Activated gamma-delta T cell (primary cell): ENCODE results near the gene OR51F2.
"Not testable (repeated sequence)": the region's sequence is repeated elsewhere in the genome, so short reads cannot be mapped to it uniquely, and the experiment has no call there.

Experiments
- DNase-seq: peaks from one replicate; lab custom pipeline; 2025; lab: John Stamatoyannopoulos, UW
- total RNA-seq, 2 donors: gene quantifications; one replicate each; lab custom pipeline; 2026; lab: John Stamatoyannopoulos, UW

OR51F2 gene, protein sequence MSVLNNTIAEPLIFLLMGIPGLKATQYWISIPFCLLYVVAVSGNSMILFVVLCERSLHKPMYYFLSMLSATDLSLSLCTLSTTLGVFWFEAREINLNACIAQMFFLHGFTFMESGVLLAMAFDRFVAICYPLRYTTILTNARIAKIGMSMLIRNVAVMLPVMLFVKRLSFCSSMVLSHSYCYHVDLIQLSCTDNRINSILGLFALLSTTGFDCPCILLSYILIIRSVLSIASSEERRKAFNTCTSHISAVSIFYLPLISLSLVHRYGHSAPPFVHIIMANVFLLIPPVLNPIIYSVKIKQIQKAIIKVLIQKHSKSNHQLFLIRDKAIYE
- total RNA-seq: 0 reads per million in 2 donors

DNA sequence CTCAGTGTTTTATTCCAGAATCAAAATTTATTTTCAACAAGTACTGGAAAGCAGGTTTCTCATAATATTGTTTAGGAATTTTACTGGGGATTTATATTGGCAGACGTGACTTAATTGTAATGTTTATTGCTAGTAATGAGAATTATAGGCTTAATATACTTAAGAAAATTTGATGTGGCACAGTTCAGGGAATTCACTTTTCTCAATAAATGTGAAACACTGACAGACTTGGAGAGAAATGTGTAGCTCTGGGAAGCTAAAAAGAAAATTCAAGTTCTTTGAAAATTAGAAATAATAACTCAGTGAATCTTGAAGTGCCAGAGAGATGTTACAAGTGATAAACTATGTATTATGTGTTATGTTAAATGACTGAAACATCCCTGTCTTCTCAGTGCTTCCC lies at the start of gene OR51F2:
TSS of gene OR51F2 (plus strand) at position 301 of the 400 bp plus-strand sequence. CDS start 101 bp downstream, outside the sequence.
- DNase-seq: no peak

DNA sequence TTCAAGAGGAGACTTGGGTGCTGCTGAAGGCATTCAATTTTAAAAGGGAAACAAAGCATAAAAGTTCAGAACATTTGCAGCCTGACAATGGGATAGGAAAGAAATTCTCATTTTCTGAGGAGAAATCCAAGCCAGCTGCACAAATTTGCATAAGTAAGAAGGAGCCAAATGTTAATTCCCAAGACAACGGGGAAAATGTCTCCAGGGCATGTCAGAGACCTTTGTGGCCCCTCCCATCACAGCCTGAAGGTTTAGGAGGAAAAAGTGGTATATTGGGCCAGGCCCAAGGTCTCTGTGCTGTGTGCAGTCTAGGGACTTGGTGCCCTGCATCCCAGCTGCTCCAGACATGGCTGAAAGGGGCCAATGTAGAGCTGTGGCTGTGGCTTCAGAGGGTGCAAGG lies 38.7 kb upstream of the OR51F2 start:
- DNase-seq: no peak

DNA sequence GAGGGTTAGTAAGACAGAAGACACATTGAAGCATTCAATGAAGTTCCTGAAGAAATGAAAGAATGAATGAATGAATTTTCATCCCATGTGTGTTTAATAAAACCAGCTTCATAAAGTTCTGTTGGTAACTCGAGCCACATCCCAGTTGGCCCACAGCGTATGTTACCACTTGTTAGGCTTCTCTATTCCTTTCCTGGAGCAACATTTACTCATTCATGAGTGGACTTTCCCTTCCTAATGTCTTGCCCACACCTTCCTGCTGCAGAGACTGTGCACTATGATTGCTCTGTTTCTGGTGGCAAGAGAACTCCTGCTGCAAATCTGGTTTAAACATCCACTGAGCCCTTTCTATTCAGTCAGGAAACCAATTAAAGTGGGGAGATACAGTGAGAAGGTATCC lies 23.9 kb upstream of the OR51F2 start:
- DNase-seq: no peak

DNA sequence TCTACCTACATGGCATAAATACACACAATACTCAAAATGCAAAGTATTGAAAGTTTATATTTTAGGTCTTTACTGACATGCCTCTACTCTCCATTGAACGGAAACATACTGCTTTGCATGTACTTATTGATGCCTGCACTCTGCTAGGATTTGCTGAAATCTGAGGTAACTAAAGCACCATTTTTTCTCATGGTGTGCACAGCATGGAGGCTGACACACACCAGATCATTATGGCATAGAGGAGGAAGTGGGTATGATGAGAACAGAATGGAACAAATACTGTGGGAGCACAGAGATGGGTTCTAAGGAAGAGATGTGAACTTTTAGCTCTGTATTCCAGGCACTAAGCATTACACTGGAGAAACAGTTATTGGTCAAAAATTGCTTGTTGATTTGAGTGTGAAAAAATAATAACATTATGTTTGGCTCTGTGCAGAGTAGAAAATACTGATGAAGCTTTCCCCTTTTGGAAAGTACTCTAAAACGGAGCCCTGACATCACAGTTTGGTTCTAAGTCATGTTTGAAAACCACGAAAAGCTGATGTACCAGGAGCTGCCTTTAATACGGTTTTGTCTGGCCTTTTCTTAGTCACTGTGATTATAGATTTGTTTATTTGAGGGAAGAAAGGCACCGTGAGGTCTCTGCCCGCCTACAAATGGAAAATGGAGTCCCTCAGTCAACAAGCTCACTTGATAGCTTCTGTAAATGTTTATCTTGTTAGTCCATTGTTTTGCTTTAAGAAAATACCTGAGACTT lies 22.5 kb upstream of the OR51F2 start:
- no peak for DNase-seq

DNA sequence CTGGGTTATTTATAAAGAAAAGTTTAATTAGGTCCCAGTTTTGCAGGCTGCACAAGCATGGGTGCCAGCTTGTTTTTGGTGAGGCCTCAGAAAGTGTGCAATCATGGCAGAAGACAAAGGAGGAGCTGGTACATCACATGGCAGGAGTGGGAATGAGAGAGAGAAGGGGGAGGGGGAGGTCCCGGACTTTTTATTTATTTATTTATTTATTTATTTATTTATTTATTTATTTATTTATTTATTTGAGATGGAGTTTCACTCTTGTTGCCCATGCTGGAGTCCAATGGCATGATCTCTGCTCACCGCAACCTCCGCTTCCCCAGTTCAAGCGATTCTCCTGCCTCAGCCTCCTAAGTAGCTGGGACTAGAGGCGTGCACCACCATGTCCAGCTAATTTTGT lies 19.8 kb upstream of the OR51F2 start:
- not testable (repeated sequence) for DNase-seq

DNA sequence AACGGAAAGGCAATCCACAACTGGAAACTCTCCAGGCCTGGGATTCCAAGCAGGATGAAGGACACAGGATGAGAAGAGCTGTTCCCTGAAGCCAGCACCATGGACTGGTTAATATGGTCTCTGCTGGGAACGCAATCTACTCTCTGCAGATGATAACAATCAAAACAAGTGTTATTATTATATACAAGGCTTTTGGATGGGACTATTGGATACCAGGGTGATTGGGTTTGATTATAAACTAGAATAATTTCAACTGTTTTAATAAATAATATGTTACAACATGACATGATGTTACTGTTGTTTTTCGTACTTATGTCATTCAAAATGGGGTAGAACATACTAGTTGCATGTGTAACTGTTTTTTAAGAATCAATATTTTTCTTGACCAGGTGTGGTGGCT lies 16.8 kb upstream of the OR51F2 start, which contains the start of gene OR52R1:
TSS of gene OR52R1 (minus strand) at position 101 of the 400 bp plus-strand sequence. CDS start at position 101, 0 bp downstream.
- no peak for DNase-seq

DNA sequence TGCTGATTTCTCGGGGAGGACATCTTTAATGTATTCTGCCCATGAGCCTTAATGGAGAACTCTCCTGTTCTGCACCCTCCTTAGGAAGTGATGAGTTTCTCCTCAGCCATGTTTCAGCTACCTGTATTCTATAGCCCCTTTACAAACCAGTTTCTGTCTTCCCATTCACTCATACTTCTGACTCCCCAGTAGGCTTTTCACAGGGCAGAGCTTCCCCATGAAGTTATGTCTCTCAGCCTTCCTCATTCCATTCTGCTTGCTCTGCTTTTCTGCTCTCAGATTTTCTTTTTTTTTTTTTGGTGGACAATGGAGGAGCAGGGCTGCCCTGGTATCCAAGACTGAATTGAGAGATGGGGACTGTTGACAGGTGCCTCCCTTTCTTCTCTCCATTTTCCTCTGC lies 12.6 kb upstream of the OR51F2 start:
- DNase-seq: no peak

DNA sequence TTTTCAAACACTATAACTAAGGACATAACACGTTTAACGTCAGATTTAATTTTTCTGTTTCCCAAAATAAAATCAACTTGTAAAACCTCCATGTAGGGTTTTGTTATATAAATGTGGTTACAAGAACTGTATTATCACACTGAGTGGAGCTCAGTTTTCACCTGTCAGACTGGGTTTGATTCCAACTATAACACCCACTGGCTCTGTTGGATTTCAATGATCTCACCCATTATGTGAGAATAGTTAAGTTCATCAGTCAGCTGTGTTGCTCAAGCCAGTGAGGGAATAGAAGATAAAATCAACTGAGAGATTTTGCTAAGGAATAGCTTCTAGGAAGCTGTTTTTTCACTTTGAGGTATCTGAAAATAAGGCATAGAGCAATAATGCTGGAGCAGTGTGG lies 11.9 kb upstream of the OR51F2 start:
- DNase-seq: no peak

DNA sequence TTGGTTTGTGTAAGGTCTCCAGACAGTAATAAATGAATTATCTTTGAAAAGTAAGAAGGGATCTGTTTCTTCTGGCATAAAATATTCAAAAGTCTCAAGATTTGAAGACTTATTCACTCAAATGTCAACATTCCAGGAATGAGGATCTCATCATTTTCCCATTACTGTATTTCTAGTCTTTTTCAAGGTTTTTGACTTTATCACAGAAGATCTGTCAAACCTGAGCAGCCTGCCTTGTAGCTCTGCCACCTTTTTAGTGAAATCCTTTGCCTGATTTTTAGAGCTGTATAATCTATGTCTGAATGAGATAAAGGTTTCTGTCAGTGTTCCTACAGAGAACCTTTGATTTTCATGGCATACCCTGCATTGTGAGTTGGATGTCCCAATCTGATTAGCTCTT lies 4.0 kb downstream of the OR51F2 start:
- DNase-seq: no peak

DNA sequence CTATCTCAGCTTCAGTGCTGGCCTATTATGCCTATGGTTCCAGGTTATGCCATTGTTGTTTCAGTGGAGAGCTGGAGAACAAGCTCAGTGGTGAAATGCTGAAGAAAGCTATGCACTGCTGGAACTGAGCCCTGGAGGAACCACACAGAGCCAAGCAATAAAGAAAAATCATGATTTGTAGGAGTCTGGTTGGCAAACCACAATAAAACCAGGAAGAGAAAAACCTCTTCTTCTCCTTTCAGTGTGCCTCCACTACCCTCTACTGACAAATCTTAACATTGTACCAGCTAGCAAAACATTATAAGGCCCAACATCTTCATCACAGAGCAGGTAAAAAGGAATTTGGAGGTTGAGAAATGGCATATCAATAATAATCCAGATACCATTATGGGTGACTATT lies 5.3 kb downstream of the OR51F2 start:
- no peak for DNase-seq

DNA sequence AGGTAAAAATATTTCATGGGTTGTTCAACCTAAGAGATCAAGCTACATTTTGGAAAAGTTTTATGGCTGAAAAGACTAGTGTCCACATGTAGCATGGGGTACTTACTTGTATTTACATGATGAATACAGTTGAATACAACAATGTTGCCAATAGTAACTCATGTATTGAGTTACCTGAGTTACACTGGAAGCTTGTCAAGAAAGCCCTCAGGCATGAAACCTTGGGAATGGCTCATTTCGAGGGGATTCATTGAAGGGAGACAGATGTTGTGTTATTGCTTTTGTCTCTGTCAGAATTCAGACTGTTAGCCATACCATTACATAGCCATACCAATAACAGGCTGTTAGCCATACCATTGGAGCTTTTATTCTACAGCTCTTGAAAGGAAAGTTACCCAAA lies 9.2 kb downstream of the OR51F2 start:
- DNase-seq: no peak

DNA sequence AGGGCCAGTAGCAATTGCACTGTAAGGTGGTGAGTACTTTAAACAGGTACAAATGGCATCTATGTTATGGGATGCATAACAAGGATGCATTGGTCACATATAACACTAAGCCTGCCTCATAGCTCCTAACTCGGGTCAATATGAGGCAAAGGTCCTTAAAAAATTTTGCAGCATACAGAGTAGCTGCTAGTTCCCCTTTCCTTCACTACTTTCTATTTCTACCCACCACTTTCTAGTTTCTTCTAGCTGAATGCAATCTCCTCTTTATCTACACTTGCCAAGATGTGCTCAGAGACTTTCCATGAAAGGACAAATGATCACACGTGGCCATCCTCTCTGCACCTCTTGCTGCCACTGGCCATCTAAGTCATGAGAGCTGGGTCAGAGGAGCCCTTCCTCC lies 9.8 kb downstream of the OR51F2 start:
- DNase-seq: no peak

DNA sequence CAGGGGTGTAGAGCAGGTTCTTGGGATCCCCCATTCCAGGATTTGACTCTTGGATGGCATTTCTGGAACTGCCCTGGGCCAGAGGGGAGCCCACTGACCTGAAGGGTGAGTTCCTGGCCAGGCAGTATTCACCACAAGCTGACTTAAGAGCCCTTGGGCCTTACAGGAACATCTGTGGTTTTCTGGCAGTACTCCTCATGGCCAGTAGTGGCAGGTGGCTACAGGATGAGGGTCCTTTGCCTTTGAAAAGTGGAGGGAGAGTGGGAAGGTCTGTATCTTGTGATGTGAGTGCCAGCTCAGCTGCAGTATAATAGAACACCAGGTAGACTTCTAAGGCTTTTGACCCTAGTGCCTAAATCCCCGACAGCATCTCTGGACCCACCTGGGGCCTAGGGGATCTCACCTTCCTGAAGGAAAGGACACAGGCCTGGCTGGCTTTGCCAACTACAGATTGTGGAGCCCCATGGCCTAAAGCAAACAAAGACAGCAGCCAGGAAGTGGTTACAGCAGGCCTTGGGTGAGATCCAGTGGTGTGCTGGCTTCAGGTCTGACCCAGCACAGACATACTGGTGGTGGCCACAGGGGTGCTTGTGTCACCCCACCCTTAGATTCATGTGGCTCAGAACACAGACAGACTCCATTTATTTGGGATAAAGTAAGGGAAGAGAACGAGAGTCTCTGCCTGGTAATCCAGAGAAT lies 18.9 kb downstream of the OR51F2 start:
- DNase-seq: no peak

DNA sequence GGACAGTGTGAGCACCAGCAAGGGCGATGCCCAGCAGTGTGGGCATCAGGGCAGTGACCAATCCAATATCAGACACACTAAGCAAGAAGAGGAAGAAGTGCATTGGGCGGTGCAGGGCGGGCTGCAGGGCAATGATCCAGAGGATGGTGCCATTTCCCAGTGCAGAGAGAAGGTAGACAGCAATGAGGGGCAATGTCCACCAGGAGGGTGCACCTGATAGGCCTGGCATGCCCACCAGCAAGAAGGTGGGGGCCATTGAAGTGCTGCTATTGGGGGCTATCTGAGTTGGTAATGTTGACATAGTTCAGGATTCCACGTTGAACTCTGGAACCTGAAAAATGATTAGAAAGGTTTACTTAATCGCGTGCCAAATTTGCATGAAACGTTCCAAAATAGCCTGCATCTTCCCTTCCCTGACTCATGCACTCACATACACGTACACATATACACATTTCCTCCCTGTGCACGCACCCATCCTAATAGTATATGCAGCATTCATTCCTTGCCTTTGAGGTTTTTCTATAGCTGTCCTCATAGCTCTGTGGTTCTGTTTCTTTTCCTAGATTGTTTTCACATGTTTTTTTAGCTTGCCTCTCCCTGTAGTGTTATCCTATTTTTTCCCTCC lies 27.9 kb downstream of the OR51F2 start, which contains the start of gene OR51S1:
TSS of gene OR51S1 (minus strand) at position 301 of the 625 bp plus-strand sequence. CDS start at position 301, 0 bp downstream.
- no peak for DNase-seq

DNA sequence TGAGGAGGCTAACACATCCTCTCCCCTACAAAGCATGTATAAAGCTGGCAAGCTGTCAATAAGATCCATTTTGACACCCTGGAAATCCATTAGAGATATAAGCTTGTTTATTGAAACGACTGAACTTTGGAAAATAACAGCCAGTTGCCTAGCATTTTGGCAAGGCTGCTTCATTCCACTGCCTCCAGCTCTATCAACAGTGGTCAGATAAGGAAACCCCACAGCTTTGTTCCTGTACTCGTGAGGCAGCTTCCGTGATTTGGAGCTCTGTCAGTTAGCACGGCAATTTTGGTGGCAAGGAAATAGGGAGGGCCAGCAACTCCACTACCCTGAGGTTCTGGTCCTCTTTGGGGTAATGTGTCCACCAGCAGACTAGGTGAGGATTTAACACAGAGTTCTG lies 29.9 kb downstream of the OR51F2 start:
- no peak for DNase-seq

DNA sequence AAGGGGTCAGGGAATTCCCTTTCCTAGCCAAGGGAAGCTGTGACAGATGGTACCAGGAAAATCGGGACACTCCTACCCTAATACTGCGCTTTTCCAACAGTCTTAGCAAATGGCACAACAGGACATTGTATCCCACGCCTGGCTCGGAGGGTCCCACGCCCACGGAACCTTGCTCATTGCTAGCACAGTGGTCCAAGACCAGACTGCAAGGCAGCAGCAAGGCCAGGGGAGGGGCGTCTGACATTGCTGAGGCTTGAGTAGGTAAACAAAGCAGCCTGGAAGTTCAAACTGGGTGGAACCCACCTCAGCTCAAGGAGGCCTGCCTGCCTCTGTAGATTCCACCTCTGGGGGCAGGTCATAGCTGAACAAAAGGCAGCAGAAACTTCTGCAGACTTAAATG lies 33.2 kb downstream of the OR51F2 start:
- not testable (repeated sequence) for DNase-seq

DNA sequence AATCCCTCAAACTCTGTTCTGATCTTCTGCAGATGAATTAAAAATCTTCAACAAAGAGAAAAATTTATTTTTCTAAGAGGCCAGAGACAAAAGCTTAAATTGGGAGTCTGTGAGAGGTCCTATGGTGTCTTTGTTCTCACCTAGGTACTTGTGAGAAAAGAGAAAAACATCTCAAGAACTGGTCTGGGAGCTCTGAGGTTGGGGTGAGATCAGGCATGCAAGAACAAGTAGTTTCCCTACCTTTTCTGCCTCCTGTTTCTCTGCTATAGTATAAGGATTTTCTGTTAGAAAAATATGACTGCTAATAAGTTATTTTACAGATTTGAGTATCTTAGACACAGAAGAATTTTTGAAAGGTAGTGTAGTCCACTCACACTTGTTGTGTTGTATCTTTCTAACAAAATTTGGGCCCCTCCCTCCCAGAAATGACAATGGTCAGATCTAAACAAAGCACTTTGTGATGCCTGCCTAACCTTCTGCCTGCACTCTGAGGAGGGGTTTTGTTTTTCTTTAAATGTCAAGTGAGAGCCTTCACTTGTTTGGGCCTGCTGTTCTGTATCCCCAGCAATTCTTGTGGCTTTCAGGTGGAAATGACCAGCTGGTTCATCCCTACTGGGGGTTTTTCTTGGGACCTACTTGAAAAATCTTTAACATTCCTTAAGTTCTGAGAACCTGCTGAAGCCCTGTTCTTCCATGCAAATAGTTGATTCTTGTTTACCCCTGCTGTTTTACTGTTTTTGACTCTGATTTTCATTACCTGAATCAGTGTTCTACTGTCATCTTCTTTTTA lies 41.5 kb downstream of the OR51F2 start:
- DNase-seq: no peak

DNA sequence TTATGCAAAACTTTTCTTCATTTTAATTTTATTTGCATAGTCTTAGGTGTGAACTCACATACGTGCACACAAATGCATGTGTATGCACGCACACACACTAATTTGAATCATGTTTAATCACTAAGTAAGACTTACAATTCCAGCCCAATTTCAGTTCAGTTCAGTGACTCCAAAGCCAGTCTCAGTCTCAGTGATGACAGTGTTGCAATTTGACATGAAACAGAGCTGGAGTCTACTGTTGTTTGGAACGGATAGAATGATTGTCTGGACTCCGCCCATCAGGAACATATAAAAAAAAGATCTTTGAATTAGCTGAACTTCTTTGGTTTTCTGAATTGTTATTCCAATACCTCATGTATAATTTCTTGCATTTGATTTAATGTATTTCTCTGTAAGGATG lies 42.8 kb downstream of the OR51F2 start:
- DNase-seq: no peak

DNA sequence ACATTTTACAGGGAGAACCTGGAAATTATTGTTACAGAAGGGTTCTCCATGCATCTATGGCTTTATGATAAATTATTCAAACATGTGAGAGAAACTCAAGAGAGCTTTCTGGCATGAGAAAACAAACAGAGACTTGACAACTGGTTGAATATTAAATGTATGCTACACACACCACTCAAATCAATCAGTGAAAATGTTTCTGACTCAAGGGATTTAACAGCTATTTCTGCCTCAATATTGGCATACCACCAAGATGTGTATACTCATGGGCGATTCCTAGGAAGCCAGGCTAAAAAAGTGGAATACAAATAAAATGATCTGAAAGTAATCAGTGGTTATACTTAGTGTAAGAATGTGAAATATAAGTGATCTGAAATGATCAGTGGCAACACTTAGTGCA lies 44.7 kb downstream of the OR51F2 start:
- no peak for DNase-seq
